Stimulated activated CD4-positive, alpha-beta T cell treated with anti-CD3 and anti-CD28 coated beads, Interleukin-15, amount 100 ng/mL, for 24 hours (primary cell): Measurements from ENCODE around the gene PRDX5.

Experiments used
- DNase-seq: peaks from one replicate; pipeline ENCODE4 v3.0.0-alpha.2; 2020

PRDX5 gene

DNA sequence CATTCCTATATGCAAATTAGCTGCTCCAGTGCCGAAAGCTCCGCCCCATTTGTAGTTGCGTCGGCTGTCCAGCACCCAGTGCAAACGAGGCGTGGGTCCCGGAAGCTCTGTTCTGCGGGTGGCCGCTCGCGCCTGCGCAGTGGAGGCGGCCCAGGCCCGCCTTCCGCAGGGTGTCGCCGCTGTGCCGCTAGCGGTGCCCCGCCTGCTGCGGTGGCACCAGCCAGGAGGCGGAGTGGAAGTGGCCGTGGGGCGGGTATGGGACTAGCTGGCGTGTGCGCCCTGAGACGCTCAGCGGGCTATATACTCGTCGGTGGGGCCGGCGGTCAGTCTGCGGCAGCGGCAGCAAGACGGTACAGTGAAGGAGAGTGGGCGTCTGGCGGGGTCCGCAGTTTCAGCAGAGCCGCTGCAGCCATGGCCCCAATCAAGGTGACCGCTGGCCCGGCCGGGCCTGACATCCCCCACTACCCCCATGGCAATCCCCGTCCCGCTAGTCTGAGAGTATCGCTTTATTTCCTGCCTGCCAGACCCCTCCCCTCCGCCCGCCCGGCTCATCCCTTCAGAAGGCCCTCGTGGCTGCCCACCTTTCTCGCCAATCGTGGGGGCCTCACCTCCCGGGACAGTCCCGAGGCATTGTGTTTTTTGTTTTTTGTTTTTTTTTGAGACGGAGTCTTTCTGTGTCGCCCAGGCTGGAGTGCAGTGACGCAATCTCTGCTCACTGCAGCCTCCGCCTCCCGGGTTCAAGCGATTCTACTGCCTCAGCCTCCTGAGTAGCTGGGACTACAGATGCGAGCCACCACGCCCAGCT is at the start of gene PRDX5:
Gene PRDX5 (plus strand): TSS at position 161 of the 805 bp plus-strand sequence. CDS start 95 bp downstream, at position 256.
- peak; percentile 96 for DNase-seq

DNA sequence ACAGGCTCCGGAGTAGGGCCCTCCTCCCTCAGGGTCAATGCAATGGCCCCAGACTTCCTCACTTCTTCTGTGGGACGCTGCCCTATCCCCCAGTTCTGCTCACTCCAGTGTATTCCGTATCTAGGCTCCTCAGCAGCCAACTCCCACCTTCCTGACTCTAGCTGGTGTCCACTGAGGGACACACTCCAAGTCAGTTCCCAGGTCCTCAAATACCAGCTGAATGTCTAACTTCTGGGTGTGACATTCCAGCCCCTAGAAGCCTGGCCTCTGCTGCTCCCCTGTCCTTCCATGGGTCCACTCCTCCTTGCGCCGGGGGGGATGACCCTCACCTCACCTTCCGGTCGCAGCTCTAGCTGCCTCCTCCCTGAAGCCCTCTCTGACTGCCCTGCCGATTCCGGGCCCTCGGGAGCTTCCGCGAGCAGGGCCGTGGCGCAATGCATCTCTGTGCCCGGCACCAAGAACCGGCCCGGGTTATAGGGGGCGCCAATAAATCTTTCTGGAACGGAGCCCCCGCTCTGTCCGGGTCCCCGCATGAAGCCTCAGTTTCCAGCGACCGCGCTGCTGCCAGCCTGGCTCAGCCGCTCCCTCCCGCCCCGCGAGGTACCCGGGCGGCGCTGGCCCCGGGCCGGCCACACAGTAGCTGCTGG is 48.9 kb upstream of the PRDX5 start:
- DNase-seq, result peak; percentile 74

DNA sequence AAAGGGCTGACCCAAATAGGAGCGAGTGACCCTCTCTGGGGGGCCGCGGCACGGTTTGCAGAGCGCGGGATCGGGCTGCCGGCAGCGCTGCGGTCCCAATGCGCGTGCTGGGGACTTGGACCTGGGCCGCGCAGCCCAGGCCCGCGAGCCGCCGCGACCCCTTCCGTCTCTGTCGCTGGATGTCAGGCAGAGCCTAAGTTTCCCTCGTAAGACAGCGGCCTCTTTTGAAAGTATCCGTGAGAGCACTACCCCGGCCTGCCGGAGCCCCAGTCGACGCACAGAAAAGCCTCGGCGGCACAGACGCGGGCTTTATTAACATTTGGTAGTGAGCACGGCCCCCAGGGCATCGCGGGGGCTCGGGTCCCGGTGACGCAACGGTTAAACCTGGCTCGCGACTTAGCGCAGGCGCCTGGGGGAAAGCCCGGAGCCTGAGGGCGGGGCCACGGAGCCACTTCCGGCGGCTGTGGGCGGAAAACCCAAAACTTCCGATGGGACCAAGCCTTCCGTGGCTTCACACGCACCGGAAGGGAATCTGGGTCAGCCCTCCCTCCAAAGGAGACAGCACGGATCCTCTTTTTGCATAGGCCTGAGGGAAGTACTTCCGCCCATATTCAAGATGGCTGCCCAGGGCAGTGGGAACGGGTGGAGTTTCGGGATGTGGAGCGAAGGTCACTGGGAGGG is 48.2 kb upstream of the PRDX5 start:
- DNase-seq, result peak; percentile 98

DNA sequence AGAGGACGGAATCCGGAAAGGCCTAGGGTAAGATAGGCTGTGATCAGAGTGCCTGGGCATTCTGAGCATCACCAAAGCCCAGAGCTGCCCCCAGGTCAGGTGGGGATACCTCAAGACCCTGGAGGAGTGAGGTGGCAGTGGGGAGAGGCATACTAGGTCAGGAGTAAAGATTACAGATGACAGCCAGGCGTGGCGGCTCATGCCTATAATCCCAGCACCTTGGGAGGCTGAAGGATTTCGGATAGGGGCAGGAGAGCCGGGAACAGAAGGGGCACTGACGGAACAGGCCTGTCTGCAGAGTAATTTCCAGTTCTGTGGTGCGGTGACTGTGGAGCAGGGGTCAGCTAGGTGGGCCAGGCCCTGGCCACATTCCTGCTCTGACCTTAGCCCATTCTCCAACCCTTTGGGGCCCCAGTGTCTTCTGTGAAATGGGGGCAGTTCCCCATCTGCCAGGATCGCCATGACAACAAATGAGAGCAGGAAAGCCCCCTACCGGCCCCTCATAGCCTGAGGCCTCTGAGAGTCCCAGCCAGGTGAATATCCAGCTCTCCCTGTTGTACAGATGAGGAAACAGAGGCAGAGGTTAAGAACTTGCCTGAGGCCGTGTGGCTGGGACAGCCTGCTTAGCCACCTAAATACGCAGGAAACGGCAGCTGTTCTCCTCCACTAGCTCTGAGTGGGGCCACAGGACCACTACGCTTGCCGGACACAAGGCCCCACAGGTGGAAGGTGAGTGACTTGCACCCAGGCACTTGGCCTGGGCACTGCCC is 42.7 kb upstream of the PRDX5 start:
- DNase-seq, result no peak

DNA sequence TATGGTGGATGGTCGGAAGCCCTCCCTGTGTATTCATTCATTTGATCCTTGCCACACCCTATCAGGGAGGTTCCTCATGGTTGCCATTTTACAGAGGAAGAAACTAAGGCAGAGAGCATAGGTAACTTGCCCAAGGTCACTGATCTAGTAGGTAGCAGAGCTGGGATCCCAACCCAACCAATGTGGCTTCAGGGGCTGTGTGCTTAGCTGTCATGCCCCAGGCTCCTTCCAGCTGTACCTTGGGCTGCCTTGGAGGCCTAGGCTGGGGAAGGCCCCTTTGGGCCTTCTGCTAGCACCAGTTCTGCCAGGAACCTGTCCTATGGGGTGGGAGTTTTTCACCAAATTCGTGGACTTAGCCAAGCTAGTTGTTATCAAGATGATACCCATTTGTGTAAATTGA is 42.1 kb upstream of the PRDX5 start:
- no peak for DNase-seq

DNA sequence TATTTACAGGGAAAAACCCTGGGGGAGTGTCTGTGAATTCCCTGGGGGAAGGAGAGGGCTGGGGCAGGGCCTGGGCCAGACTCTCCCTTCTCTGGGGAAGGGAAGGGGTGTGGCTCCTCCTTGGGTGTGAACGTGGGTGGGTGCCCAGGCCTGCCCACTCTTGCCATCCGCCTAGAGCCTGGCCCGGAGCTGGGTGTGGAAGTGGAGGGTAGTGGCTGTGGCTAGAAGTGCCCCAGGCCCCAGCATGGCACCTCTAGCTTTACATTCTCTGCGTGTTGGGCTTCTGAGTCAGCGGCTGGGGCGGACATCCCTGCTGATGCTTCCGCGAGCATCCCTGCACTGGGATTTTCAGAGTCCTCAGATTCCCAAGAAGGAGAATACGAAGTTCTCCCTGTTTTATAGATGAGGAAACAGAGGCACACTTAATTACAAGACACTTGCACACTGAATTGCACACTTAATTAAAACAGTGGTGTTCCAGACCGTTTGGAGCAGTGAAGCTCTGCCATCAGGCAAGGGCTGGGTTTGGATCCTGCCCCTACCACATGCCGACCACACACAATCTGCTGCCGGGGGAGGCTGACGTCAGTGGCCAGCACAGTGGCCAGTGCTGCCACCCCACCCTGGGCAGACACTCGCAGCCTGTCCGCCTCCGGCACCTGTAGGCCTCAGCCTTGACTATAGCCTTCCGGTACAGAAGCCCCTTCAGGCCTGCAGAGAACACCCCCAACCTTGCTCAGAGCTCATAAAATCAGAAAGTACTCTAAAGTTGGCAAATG is 41.1 kb upstream of the PRDX5 start:
- no peak for DNase-seq

DNA sequence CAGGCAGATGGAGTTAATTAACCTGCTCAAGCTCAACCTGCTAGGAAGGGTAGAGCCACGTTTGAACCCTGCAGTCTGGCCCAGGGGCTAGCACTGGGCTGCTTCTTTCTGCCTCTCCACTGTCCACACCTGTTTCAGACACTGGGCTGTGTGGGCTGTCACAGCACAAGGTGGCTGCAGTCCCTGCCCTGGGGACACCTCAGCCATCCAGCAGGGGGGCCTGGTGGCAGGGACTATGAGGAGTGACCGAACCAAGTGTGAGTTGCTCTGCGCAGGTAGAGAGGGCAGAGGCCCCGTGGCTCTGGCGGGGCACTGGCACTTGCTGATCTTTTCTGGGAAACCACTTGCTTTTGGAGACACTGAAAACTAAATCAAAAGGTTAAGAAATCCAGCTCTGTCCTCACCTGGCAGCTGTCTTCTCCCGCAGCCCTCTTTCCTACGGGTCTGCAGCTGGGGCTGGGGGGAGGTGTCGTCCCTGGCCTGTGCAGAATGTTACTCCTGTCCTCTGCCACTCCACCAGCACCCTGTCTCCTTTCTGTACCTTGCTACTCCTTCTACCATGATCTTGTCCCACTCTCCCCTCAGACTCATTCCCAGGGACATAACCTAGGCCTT is 39.2 kb upstream of the PRDX5 start:
- no peak for DNase-seq

DNA sequence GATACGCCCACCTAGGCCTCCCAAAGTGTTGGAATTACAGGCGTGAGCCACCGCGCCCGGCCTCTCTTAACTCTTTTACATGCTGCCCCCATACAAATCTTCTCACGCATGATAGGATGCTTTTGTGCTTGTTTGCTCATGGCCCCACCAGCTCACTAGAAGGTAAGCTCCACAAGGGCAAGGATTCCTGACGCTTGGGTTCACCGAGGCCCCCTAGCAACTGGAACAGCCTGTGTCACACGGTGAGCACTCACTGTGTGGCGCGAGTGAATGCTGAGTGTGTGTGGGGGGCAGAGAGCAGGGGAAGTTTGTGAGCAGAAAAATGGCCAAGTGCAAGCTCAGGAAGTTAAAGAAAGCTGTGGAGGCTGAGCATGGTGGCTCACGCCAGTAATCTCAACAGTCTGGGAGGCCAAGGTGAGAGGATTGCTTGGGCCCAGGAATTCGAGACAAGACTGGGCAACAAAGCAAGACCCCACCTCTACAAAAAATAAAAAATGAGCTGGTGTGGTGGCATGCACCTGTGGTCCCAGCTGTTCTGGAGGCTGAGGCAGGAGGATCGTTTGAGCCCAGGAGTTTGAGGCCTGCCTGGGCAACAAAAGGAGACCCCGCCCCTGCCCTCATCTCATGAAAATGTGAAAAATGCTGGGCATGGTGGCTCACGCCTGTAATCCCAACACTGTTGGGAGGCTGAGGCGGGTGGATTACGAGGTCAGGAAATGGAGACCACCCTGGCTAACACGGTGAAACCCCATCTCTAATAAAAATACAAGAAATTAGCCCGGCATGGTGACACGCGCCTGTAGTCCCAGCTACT is 35.8 kb upstream of the PRDX5 start:
- DNase-seq, result no peak

DNA sequence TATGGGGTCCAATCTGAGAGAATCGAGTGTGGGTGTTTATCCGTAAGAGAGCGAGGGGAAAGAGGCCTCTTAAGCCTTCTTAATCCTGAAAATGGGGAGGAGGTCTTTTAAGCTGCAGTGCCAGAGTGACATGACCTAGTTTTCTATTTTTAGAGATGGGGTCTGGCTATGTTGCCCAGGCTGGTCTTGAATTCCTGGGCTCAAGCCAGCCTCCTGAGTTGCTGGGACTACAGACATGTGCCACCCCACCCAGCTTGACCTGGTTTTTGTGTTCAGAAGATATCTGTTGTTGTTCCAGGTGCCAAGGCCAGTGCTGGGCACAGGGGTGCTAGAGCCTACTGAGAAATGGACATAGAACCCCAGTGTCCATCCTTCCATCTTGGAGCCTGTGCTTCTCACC is 34.8 kb upstream of the PRDX5 start:
- no peak for DNase-seq

DNA sequence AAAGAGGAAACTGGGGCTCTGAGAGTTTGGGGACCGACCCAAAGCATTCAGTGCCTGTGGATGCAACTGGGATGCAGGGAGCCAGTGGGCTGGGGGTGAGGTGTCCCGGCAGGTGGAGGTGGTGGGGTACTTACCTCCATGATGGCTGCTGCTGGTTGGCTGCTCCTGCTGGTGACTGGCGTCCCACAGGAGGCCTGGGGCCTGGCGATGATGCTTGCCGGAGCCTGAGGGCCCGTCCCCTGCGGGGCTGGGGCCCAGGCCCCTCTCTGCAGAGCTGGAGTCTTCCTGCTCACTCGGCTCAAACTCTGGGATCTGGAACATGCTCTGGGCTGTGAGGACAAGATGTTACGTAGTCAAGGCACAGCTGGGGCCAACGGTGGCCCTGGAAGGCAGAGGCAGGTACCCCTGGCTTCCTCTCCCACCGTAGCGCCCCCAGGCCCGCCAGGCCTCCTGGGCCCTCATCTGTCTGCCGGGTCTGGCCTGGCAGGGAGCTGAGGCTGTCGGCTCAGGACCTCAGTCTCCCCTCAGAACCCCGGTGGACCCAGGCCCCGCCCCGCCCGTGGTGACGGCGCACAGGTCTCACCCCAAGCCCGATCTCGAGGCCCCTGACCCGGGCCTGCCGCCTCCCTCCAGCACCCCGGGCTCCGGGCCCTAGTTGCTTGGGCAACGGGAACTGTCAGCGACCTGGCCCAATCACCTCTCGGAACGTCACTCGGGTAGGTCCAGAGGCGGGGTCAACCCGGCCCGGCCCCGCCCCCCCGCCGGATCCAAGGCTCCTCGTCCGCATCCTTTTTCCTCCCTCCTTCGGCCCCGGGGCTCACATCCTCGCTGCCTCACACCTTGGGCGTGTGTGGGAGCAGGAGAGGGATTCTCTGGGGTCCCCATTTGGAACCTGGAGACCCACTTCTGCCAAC is 33.6 kb upstream of the PRDX5 start, which contains the start of gene BAD:
Gene BAD (minus strand): TSS at position 618 of the 914 bp plus-strand sequence. CDS start 297 bp downstream, at position 321.
- peak; percentile 96 for DNase-seq

DNA sequence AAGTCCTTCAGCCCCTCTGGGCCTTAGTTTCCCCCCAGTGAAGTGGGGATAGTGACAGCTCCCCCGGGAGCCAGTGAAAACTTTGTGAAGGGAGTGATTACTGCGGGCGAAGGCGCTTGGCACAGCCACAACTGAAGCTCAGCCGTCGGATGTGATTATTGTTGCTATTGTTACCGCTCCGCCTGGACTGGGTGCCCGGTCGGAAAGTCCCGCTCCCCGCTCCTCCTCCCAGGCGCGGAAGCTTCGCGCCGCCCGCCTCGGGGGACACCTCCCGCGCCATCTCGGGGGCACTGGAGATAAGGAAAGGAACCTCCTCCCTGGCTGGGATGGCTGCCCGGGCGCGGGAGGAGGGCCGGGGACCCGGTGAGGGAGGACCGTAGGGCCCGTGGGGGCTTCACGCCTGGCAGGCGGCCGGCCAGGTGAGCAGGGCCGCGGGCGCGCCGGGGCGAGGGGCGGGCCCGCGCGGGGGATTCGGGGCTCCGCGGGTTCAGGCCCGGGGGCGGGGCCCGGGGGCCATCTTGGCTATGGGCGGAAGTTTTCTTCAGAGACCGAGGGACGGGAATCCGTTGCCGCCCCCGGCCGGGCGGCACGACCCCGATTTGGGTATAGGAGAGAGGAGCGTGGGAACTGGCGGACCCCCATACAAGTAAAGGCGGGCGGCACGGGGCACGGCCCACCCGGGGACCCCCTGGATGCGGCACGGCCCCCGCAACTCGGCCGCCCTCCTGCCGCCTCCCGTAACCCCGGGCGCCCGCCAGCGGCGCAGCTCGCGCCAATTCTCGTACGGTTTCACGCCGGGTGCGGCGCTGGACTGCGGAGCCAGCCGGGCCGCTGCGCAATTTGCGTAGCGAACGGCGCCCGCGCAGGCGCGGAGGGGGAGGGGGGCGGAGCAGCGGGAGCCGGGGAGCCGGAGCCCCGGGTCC is 32.7 kb upstream of the PRDX5 start, which contains the start of gene GPR137:
Gene GPR137 (plus strand): TSS at position 887 of the 923 bp plus-strand sequence. CDS start 677 bp downstream, outside the sequence.
- peak; percentile 93 for DNase-seq

DNA sequence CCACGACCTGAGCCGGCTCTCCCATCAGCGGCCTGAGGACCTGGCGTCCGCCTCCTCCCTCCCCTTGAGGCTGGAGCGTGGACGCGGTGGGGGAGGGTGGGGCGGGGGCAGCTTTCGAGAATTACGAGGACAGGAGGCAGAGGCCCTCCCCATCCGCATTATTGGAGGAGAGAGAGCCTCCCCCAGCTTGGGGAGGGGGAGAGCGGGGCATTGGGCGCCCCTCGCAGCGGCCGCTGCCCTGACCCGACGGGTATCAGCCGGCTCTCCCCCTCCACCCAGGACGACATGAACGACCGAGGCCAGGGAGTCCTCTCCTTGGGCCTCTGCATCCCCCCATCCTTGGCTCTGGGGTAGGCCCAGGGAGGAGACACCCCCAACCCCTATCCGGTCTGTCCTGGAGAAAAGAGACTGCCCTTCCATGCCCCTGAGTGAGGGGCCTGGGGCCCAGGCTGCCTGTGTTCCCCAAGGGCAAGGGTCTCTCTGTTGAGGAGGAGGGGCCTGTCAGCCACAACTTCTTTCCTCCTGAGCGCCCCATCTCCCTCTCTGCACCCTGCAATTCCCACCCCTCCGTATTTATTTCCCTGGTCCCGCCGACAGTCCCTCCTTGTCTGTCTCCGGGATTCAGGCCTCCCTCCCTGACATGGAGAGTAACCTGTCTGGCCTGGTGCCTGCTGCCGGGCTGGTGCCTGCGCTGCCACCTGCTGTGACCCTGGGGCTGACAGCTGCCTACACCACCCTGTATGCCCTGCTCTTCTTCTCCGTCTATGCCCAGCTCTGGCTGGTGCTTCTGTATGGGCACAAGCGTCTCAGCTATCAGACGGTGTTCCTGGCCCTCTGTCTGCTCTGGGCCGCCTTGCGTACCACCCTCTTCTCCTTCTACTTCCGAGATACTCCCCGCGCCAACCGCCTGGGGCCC is 31.8 kb upstream of the PRDX5 start:
- no peak for DNase-seq

DNA sequence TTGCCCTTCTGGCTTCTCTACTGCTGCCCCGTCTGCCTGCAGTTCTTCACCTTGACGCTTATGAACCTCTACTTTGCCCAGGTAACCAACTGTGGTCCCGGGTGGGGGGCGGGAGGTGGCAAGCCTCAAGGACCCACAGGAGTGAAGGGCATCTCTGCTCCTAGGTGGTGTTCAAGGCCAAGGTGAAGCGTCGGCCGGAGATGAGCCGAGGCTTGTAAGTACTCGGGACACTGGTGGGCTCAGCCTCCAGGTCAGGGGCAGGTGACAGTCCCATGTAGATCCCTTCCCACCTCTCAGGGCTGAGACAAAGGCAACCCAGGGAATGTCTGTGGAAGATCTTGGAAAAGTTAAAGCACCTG is 31.1 kb upstream of the PRDX5 start:
- no peak for DNase-seq

DNA sequence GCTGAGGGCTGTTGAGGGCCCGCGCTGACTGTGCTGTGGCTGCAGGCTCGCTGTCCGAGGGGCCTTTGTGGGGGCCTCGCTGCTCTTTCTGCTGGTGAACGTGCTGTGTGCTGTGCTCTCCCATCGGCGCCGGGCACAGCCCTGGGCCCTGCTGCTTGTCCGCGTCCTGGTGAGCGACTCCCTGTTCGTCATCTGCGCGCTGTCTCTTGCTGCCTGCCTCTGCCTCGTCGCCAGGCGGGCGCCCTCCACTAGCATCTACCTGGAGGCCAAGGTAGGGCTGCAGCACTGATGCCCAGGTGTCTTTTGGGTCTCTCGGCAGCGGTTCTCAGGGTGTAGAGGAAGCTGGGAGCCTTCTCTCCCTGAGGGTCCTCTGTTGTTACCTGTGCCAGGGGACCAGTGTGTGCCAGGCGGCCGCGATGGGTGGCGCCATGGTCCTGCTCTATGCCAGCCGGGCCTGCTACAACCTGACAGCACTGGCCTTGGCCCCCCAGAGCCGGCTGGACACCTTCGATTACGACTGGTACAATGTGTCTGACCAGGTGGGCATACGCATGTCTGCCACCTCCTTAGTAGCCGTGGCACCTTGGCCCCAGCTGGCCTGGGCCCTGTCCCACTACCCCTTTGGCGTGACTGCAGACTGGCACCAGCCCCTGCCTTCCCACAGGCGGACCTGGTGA is 30.1 kb upstream of the PRDX5 start:
- no peak for DNase-seq

DNA sequence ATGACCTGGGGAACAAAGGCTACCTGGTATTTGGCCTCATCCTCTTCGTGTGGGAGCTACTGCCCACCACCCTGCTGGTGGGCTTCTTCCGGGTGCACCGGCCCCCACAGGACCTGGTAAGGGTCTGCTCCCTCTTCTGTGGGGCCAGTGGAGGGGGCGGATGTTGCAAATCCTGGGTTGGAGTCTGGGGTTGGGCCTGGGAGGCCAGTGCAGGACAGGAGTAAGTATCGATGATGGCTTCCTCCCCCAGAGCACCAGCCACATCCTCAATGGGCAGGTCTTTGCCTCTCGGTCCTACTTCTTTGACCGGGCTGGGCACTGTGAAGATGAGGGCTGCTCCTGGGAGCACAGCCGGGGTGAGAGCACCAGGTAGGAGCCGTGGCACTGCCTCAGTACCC is 29.6 kb upstream of the PRDX5 start:
- no peak for DNase-seq

DNA sequence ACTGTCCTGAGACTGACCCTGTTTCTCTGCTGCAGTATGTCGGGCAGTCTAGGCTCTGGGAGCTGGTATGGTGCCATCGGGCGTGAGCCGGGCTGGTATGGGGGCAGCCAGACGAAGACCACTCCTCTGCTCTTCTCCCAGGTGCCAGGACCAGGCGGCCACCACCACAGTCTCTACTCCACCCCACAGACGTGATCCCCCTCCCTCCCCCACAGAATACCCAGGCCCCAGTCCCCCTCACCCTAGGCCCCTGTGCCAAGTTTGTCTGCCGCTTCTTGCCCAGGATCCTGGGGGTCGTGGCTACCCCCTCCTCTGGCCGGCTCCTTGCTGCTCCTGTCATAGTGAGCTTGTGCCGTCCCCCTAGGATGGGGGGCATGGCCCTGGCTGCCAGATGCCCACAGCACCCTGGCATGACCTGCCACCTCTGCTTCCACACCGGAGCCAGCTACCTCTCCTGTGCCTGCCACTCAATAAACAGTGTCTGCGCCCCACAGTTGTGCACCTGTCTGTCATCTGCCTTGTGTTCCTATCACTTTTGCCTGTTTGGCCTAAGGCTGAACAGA is 28.8 kb upstream of the PRDX5 start:
- DNase-seq, result no peak
